NT2/D1 (cell line): ENCODE data around the gene ARHGAP10.

Experiments
- DNase-seq: peaks from one replicate; pipeline ENCODE4 v3.0.0-alpha.2; 2011; ENCODE audit warnings: low read depth, low spot score
- H3K27me3 ChIP-seq: 2 replicates; pipeline ENCODE4 v1.6.0; 2011; ENCODE audit warnings: mild to moderate bottlenecking; ENCODE audit not compliant: insufficient read length, insufficient read depth
- H3K36me3 ChIP-seq: 2 replicates; pipeline ENCODE4 v1.6.1; 2011; ENCODE audit warnings: mild to moderate bottlenecking, low read length, mixed read lengths; ENCODE audit not compliant: insufficient read depth, insufficient read length
- H3K4me1 ChIP-seq: 2 replicates; pipeline ENCODE4 v1.5.1; 2011; ENCODE audit not compliant: insufficient read depth, insufficient read length
- H3K4me3 ChIP-seq: 2 replicates; pipeline ENCODE4 v1.5.1; 2011; ENCODE audit warnings: low read depth; ENCODE audit not compliant: insufficient read length
- H3K9ac ChIP-seq: 2 replicates; pipeline ENCODE4 v1.6.0; 2011; ENCODE audit warnings: low read depth; ENCODE audit not compliant: insufficient read length
- H3K9me3 ChIP-seq: 2 replicates; pipeline ENCODE4 v1.5.1; 2011; ENCODE audit warnings: mild to moderate bottlenecking, low read length; ENCODE audit not compliant: insufficient read depth
- SUZ12 ChIP-seq: IDR thresholded peaks from 2 replicates; pipeline ENCODE4 v1.6.1; 2011; ENCODE audit not compliant: insufficient read length, insufficient read depth; ENCODE audit errors: extremely low read depth
- YY1 ChIP-seq: IDR thresholded peaks from 2 replicates; pipeline ENCODE4 v1.6.1; 2011; ENCODE audit not compliant: insufficient read length, insufficient read depth
- ZNF274 ChIP-seq: IDR thresholded peaks from 2 replicates; pipeline ENCODE4 v1.6.1; 2011; ENCODE audit warnings: mild to moderate bottlenecking, low read depth, low read length

The ARHGAP10 gene

DNA sequence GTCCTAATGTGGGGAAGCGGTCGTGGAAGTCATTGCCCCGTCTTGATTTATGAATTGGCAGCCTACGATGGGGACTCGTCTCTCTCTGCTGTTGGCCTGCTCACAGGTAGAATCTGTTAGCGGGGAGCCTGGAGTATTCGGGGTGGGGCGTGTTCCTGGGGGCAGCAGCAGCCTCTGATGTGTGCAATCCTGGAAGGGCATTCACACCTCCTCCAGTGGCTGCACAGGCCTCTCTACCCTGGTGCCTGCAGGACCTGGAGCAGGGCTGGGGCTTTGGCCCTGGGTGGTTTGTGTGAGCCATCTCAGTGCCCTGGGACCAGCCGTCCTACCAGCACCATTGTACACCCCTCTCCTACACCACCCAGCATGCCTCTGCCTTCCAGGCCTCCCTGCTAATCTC, 340.9 kb downstream of the ARHGAP10 start:
- Histone ChIP-seq H3K4me1 (no peaks in the 10 kb centered on the region), H3K9me3 (peaks cover 22% of the 10 kb centered on the region; the same call in 1 of the 2 replicates), H3K27me3 (no peaks in the 10 kb centered on the region), H3K4me3 (no peak overlapping the region), H3K36me3 (peaks cover 13% of the 10 kb centered on the region), H3K9ac (no peak overlapping the region)
- TF ChIP-seq ZNF274: no peak
- no peak for TF ChIP-seq SUZ12
- TF ChIP-seq YY1: no peak
- no peak for DNase-seq

- no peak for DNase-seq
- H3K9ac ChIP-seq: no peak overlapping the region
- H3K36me3 ChIP-seq: peaks cover 13% of the 10 kb centered on the region
- TF ChIP-seq SUZ12 (no peak), ZNF274 (no peak)
- peaks cover 22% of the 10 kb centered on the region; the same call in 1 of the 2 replicates for H3K9me3 ChIP-seq
- no peaks in the 10 kb centered on the region for H3K4me1 ChIP-seq
- no peak overlapping the region for H3K4me3 ChIP-seq
- H3K27me3 ChIP-seq: no peaks in the 10 kb centered on the region
Observed at GRCh38 chr4:148073349-148073748, 341.5 kb downstream of the ARHGAP10 start.

- H3K27me3 ChIP-seq: no peaks in the 10 kb centered on the region
- H3K9me3 ChIP-seq: peaks cover 22% of the 10 kb centered on the region; the same call in 1 of the 2 replicates
- DNase-seq: no peak
- H3K4me1 ChIP-seq: no peaks in the 10 kb centered on the region
- no peak overlapping the region for H3K9ac ChIP-seq
- TF ChIP-seq YY1 (no peak), ZNF274 (no peak), SUZ12 (no peak)
- H3K4me3 ChIP-seq: no peak overlapping the region
- peaks cover 13% of the 10 kb centered on the region for H3K36me3 ChIP-seq
Observed at GRCh38 chr4:148074462-148074861, 342.6 kb downstream of the ARHGAP10 start.

- Histone ChIP-seq H3K9ac (no peak overlapping the region), H3K4me3 (no peak overlapping the region), H3K4me1 (no peaks in the 10 kb centered on the region), H3K36me3 (peaks cover 16% of the 10 kb centered on the region), H3K27me3 (no peaks in the 10 kb centered on the region), H3K9me3 (peaks cover 22% of the 10 kb centered on the region; the same call in 1 of the 2 replicates)
- TF ChIP-seq ZNF274 (no peak), YY1 (no peak), SUZ12 (no peak)
- no peak for DNase-seq
Observed at GRCh38 chr4:148075438-148075837, 343.6 kb downstream of the ARHGAP10 start.

- H3K4me1 ChIP-seq: no peaks in the 10 kb centered on the region
- TF ChIP-seq ZNF274 (no peak), SUZ12 (no peak), YY1 (no peak)
- H3K9ac ChIP-seq: no peak overlapping the region
- no peaks in the 10 kb centered on the region for H3K27me3 ChIP-seq
- no peak overlapping the region for H3K4me3 ChIP-seq
- DNase-seq: no peak
- peaks cover 21% of the 10 kb centered on the region for H3K36me3 ChIP-seq
- H3K9me3 ChIP-seq: peaks cover 22% of the 10 kb centered on the region; the same call in 1 of the 2 replicates
Observed at GRCh38 chr4:148076964-148077363, 345.1 kb downstream of the ARHGAP10 start.

GRCh38 chr4:148077581-148077980, 345.7 kb downstream of the ARHGAP10 start:
- TF ChIP-seq ZNF274: no peak
- TF ChIP-seq YY1: no peak
- TF ChIP-seq SUZ12: no peak
- H3K4me1 ChIP-seq: no peaks in the 10 kb centered on the region
- H3K36me3 ChIP-seq: peaks cover 17% of the 10 kb centered on the region
- H3K9me3 ChIP-seq: peaks cover 22% of the 10 kb centered on the region; the same call in 1 of the 2 replicates
- no peak overlapping the region for H3K9ac ChIP-seq
- H3K27me3 ChIP-seq: no peaks in the 10 kb centered on the region
- H3K4me3 ChIP-seq: no peak overlapping the region
- DNase-seq: no peak

DNA sequence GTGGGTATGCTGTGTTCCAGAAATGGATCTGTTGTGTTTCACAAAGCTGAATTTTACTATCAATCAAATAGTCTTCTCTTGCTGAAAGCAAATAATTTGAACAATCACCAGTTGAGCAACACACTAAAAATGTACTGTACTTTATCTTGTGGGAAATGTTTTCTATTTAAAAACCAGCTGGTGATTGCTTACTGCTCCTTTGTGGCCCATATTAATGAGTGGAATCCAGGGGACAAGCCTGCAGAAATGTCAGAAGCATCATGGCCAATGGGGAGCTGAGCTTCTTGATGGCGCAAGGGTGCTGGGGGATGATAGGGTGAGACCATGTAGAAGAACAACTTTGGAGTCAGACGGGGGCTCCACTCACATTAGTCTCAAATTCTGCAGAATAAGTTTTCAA, 346.2 kb downstream of the ARHGAP10 start:
- H3K4me1 ChIP-seq: no peaks in the 10 kb centered on the region
- peaks cover 12% of the 10 kb centered on the region for H3K36me3 ChIP-seq
- H3K9ac ChIP-seq: no peak overlapping the region
- TF ChIP-seq YY1: no peak
- TF ChIP-seq ZNF274: no peak
- TF ChIP-seq SUZ12: no peak
- no peak for DNase-seq
- H3K9me3 ChIP-seq: peaks cover 22% of the 10 kb centered on the region; the same call in 1 of the 2 replicates
- no peak overlapping the region for H3K4me3 ChIP-seq
- H3K27me3 ChIP-seq: no peaks in the 10 kb centered on the region

DNA sequence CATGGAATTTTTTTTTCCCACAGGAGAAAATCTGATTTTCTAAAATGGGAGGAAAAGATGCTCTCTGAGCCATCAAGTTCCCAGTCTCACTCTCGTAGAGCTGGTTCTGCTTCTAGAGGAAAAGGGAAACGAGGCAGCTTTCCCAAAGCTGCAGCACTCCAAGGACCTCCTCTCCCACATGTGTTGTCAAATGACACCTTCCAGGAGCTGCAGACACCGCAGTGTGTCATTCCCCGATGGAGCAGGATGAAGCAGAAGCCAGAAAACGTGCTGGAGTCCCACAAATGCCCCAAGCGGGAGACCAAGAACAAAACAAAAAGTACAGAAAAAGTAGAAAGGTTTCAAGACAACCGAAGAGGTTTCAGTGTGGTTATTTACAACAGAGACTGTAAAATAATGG, 348.1 kb downstream of the ARHGAP10 start:
- Histone ChIP-seq H3K36me3 (peaks cover 9% of the 10 kb centered on the region), H3K27me3 (no peaks in the 10 kb centered on the region), H3K9ac (no peak overlapping the region), H3K4me3 (no peak overlapping the region), H3K9me3 (peaks cover 5% of the 10 kb centered on the region; the same call in 1 of the 2 replicates), H3K4me1 (no peaks in the 10 kb centered on the region)
- DNase-seq: no peak
- TF ChIP-seq ZNF274: no peak
- no peak for TF ChIP-seq YY1
- no peak for TF ChIP-seq SUZ12
